ENCODE measurements around the gene RBPJ.

Gene RBPJ

GRCh38 chr4:26464420-26465095 is 143.7 kb downstream of the RBPJ start:
- DNase-seq = no peak

- DNase-seq = no peak
Observed at GRCh38 chr4:26466578-26467270, 145.9 kb downstream of the RBPJ start.

GRCh38 chr4:26467724-26468123 is 146.9 kb downstream of the RBPJ start:
- DNase-seq = no peak

GRCh38 chr4:26468283-26468949 is 147.6 kb downstream of the RBPJ start:
- no peak for DNase-seq

GRCh38 chr4:26468977-26469376 is 148.2 kb downstream of the RBPJ start:
- DNase-seq = no peak

- DNase-seq = no peak
Observed at GRCh38 chr4:26471890-26472289, 151.1 kb downstream of the RBPJ start.

GRCh38 chr4:26473893-26474292 is 153.1 kb downstream of the RBPJ start:
- no peak for DNase-seq

GRCh38 chr4:26474551-26474950 is 153.7 kb downstream of the RBPJ start:
- no peak for DNase-seq

- no peak for DNase-seq
Observed at GRCh38 chr4:26475716-26476115, 154.9 kb downstream of the RBPJ start.

- DNase-seq = no peak
Observed at GRCh38 chr4:26476545-26476944, 155.7 kb downstream of the RBPJ start.

GRCh38 chr4:26478330-26478729 is 157.5 kb downstream of the RBPJ start:
- DNase-seq = no peak

GRCh38 chr4:26482508-26483462 is 162.0 kb downstream of the RBPJ start:
- DNase-seq = no peak

GRCh38 chr4:26484032-26484515 is 163.3 kb downstream of the RBPJ start:
- no peak for DNase-seq

- no peak for DNase-seq
Observed at GRCh38 chr4:26484516-26484915, 163.7 kb downstream of the RBPJ start.
